ENCODE results near the gene NOD1.
A peak's percentile ranks its signal among the peaks of the same experiment; 100 is the strongest.

The NOD1 gene

DNA sequence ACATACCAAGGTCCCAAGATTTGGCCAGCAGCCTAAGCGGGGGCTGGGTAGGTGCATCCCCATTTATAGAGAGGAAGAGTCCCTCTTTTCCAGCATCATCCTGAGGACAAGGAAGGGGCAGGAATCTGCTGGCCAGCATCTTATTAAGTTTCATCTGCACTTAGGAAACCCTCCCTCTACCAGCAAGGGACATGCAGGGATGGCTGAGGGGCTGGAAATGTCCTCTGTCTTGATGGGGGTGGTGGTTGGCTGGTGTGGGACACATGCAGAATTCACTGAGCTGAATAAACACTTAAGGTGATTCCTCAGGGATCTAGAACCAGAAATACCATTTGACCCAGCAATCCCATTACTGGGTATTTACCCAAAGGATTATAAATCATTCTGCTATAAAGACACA is 42.1 kb downstream of the NOD1 start:
- peak overlapping the region; percentile 18 for H3K27ac ChIP-seq
- TF ChIP-seq, protein P1, sequence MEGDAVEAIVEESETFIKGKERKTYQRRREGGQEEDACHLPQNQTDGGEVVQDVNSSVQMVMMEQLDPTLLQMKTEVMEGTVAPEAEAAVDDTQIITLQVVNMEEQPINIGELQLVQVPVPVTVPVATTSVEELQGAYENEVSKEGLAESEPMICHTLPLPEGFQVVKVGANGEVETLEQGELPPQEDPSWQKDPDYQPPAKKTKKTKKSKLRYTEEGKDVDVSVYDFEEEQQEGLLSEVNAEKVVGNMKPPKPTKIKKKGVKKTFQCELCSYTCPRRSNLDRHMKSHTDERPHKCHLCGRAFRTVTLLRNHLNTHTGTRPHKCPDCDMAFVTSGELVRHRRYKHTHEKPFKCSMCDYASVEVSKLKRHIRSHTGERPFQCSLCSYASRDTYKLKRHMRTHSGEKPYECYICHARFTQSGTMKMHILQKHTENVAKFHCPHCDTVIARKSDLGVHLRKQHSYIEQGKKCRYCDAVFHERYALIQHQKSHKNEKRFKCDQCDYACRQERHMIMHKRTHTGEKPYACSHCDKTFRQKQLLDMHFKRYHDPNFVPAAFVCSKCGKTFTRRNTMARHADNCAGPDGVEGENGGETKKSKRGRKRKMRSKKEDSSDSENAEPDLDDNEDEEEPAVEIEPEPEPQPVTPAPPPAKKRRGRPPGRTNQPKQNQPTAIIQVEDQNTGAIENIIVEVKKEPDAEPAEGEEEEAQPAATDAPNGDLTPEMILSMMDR (conservative IDR thresholded peaks at IDR 0.05) = no peak
- no peak for TF ChIP-seq ZFX (IDR thresholded peaks at IDR 0.05)

GRCh38 chr7:30436046-30436445 is 42.5 kb downstream of the NOD1 start:
- TF ChIP-seq ZFX (IDR thresholded peaks at IDR 0.05) = no peak
- TF ChIP-seq, protein P1 (conservative IDR thresholded peaks at IDR 0.05) = no peak
- H3K27ac ChIP-seq = peak overlapping the region; percentile 18

DNA sequence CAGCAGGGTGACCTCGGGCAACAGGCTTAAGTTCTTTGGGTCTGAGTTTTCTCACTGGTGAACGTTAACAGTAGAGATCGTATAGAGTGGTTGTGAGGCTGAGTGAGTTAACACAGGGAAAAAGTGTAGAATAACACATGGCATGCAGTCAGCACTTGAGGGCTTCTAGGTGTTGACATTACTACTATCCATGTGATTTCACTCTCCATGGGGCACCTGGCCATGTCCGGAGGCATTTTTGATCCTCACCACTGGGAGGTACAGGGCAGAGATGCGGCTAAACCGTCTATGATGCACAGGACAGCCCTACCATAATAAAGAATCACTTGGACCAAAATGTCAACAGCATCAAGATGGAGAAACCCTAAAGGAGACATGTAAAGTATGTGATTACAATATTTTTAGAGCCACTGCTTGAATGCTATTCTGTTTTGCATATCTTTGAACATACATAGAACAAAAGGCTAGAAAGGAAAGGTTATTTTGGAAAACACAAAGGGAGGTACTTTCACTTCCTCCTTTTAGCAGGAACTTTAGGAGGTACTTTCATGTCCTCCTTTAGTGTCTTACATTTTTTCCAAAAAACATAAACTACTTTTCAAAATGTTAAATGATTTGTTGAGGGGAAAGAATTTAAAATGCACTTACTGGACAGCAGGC is 44.3 kb downstream of the NOD1 start:
- TF ChIP-seq ZFX (IDR thresholded peaks at IDR 0.05) = no peak
- TF ChIP-seq, protein P1 (conservative IDR thresholded peaks at IDR 0.05) = no peak
- peak overlapping the region; percentile 24; the same call in 1 of the 2 replicates for H3K27ac ChIP-seq

- H3K27ac ChIP-seq = peak overlapping the region; percentile 83
- TF ChIP-seq, protein P1 (conservative IDR thresholded peaks at IDR 0.05) = no peak
- no peak for TF ChIP-seq ZFX (IDR thresholded peaks at IDR 0.05)
These were observed 45.1 kb downstream of the NOD1 start for GRCh38 chr7:30433506-30433905.

- peak overlapping the region; percentile 83 for H3K27ac ChIP-seq
- TF ChIP-seq, protein P1 (conservative IDR thresholded peaks at IDR 0.05) = no peak
- no peak for TF ChIP-seq ZFX (IDR thresholded peaks at IDR 0.05)
These were observed 45.5 kb downstream of the NOD1 start for GRCh38 chr7:30433082-30433481.

GRCh38 chr7:30430777-30431176 is 47.8 kb downstream of the NOD1 start:
- H3K27ac ChIP-seq = peak overlapping the region; percentile 89
- no peak for TF ChIP-seq ZFX (IDR thresholded peaks at IDR 0.05)

GRCh38 chr7:30430276-30430675 is 48.3 kb downstream of the NOD1 start:
- peak overlapping the region; percentile 89 for H3K27ac ChIP-seq
- TF ChIP-seq, protein P1 (conservative IDR thresholded peaks at IDR 0.05) = no peak
- TF ChIP-seq ZFX (IDR thresholded peaks at IDR 0.05) = no peak

- peak overlapping the region; percentile 89 for H3K27ac ChIP-seq
- TF ChIP-seq, protein P1 (conservative IDR thresholded peaks at IDR 0.05) = no peak
- no peak for TF ChIP-seq ZFX (IDR thresholded peaks at IDR 0.05)
These were observed 49.4 kb downstream of the NOD1 start for GRCh38 chr7:30429156-30429530.
